ENCODE measurements around the gene CARS2.

CARS2 gene

DNA sequence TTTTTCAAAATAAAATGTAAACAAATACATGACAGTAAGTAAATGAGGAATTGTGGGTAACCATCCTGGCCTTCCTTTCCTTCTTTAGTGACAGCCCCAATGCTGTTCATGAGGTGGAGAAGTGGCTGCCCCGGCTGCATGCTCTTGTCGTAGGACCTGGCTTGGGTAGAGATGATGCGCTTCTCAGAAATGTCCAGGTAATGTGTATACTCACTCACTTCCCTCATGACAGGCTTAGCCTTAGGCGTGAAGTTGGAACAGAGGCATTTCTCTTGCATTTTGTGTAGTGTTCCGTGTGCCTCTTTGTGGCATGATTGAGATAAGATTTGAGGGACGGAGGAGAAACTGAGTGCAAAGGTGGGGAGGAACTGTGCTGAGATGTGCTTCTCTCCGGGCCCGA lies 78.6 kb downstream of the CARS2 start:
- H2AFZ ChIP-seq (ENCODE audit: low read depth, low read length, severe bottlenecking), result no peak overlapping the region
- no peaks in the 10 kb centered on the region for H3K36me3 ChIP-seq (ENCODE audit: low read length)
- H3K79me2 ChIP-seq (ENCODE audit: insufficient read depth, low read length), result peaks cover 10% of the 10 kb centered on the region; the same call in 1 of the 2 replicates
- no peak overlapping the region for H3K27ac ChIP-seq (ENCODE audit: low read depth, low read length)
- H3K27me3 ChIP-seq (ENCODE audit: low read length), result no peaks in the 10 kb centered on the region
- no peaks in the 10 kb centered on the region for H3F3A ChIP-seq (ENCODE audit: insufficient read depth)
- no peak overlapping the region for H3K4me3 ChIP-seq (ENCODE audit: insufficient read depth, low read length, poor library complexity, severe bottlenecking)
- no peak overlapping the region for H3K9ac ChIP-seq (ENCODE audit: low read length)
- H3K9me2 ChIP-seq (replicated peaks; ENCODE audit: insufficient read depth, low read length), result no peaks in the 10 kb centered on the region
- no peaks in the 10 kb centered on the region for H4K20me1 ChIP-seq (ENCODE audit: low read depth, low read length)
- TF ChIP-seq, protein P1, sequence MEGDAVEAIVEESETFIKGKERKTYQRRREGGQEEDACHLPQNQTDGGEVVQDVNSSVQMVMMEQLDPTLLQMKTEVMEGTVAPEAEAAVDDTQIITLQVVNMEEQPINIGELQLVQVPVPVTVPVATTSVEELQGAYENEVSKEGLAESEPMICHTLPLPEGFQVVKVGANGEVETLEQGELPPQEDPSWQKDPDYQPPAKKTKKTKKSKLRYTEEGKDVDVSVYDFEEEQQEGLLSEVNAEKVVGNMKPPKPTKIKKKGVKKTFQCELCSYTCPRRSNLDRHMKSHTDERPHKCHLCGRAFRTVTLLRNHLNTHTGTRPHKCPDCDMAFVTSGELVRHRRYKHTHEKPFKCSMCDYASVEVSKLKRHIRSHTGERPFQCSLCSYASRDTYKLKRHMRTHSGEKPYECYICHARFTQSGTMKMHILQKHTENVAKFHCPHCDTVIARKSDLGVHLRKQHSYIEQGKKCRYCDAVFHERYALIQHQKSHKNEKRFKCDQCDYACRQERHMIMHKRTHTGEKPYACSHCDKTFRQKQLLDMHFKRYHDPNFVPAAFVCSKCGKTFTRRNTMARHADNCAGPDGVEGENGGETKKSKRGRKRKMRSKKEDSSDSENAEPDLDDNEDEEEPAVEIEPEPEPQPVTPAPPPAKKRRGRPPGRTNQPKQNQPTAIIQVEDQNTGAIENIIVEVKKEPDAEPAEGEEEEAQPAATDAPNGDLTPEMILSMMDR (IDR thresholded peaks at IDR 0.05; ENCODE audit: insufficient read depth, low read length, poor library complexity, severe bottlenecking), result no peak
- no peak for TF ChIP-seq EZH2phosphoT487 (conservative IDR thresholded peaks at IDR 0.05; ENCODE audit: low read length)
- H3K9me3 ChIP-seq (ENCODE audit: insufficient read depth, low read length), result no peaks in the 10 kb centered on the region
- no peak overlapping the region for H3K4me2 ChIP-seq (ENCODE audit: low read depth, low read length, poor library complexity, severe bottlenecking)

DNA sequence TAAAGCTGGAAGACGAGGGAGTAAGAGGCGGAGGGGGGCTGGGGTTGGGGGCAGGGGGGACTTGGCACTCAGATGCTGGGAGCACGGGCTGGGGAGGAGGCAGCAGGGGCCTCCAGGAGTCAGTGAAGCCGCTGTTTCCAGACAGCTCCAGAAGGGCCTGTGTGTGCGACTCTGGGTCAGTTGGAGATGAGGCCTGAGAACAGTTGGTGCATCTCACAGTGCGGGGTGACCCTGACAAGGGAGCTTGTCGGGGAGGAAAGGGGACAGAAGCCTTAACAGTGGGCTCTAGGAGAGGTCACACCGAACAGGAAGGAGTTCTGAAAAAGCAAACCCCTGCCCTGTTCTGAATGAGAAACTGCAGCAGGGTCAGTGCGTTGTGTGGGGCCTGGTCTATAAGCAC lies 79.4 kb downstream of the CARS2 start:
- TF ChIP-seq EZH2phosphoT487 (conservative IDR thresholded peaks at IDR 0.05; ENCODE audit: low read length), result no peak
- TF ChIP-seq, protein P1 (IDR thresholded peaks at IDR 0.05; ENCODE audit: insufficient read depth, low read length, poor library complexity, severe bottlenecking), result no peak
- Histone ChIP-seq H4K20me1 (ENCODE audit: low read depth, low read length) (no peaks in the 10 kb centered on the region), H3K27ac (ENCODE audit: low read depth, low read length) (no peak overlapping the region), H3K36me3 (ENCODE audit: low read length) (no peaks in the 10 kb centered on the region), H3K4me2 (ENCODE audit: low read depth, low read length, poor library complexity, severe bottlenecking) (no peak overlapping the region), H3K9me3 (ENCODE audit: insufficient read depth, low read length) (no peaks in the 10 kb centered on the region), H3K9ac (ENCODE audit: low read length) (no peak overlapping the region), H3K9me2 (replicated peaks; ENCODE audit: insufficient read depth, low read length) (no peaks in the 10 kb centered on the region), H3K27me3 (ENCODE audit: low read length) (no peaks in the 10 kb centered on the region), H2AFZ (ENCODE audit: low read depth, low read length, severe bottlenecking) (no peak overlapping the region), H3K79me2 (ENCODE audit: insufficient read depth, low read length) (peaks cover 9% of the 10 kb centered on the region; the same call in 1 of the 2 replicates), H3F3A (ENCODE audit: insufficient read depth) (no peaks in the 10 kb centered on the region), H3K4me3 (ENCODE audit: insufficient read depth, low read length, poor library complexity, severe bottlenecking) (no peak overlapping the region)

DNA sequence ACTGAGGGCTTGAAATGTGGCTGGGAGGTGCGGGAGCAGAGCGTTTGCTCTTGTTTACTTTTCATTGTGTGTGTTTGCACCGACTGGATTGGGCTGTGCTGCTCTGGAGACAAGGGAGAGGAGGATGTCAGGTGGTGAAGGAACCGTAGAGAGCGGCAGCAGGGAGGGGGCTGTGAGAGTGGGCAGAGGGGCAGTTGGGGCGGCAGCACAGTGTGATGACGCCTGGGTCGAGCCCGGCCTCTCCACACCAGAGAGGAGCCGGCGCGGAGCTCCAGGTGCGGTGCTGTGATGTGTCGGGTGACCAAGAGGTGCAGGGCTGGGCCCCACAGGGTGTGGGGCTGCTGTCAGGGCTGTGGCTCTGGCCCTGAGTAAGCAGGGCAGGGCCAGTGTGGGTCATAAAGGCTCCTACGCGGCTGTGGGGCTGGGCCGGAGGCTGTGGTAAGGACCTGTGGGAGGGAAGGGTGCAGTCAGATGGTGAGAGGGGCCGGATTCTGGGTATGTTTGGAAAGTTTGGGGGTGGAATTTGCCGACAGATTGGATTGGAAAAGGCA lies 80.1 kb downstream of the CARS2 start:
- H3K4me2 ChIP-seq (ENCODE audit: low read depth, low read length, poor library complexity, severe bottlenecking), result no peak overlapping the region
- TF ChIP-seq, protein P1 (IDR thresholded peaks at IDR 0.05; ENCODE audit: insufficient read depth, low read length, poor library complexity, severe bottlenecking), result no peak
- no peak for TF ChIP-seq EZH2phosphoT487 (conservative IDR thresholded peaks at IDR 0.05; ENCODE audit: low read length)
- H3F3A ChIP-seq (ENCODE audit: insufficient read depth), result no peaks in the 10 kb centered on the region
- no peaks in the 10 kb centered on the region for H3K27me3 ChIP-seq (ENCODE audit: low read length)
- H3K9ac ChIP-seq (ENCODE audit: low read length), result no peak overlapping the region
- H4K20me1 ChIP-seq (ENCODE audit: low read depth, low read length), result no peaks in the 10 kb centered on the region
- H3K4me3 ChIP-seq (ENCODE audit: insufficient read depth, low read length, poor library complexity, severe bottlenecking), result no peak overlapping the region
- H3K27ac ChIP-seq (ENCODE audit: low read depth, low read length), result no peak overlapping the region
- peaks cover 8% of the 10 kb centered on the region for H3K79me2 ChIP-seq (ENCODE audit: insufficient read depth, low read length)
- H2AFZ ChIP-seq (ENCODE audit: low read depth, low read length, severe bottlenecking), result no peak overlapping the region
- H3K9me3 ChIP-seq (ENCODE audit: insufficient read depth, low read length), result no peaks in the 10 kb centered on the region
- H3K36me3 ChIP-seq (ENCODE audit: low read length), result no peaks in the 10 kb centered on the region
- H3K9me2 ChIP-seq (replicated peaks; ENCODE audit: insufficient read depth, low read length), result no peaks in the 10 kb centered on the region
